K562 (cell line): ENCODE results near the gene PRR19. TPM values are rescaled to one million over a fixed set of nuclear protein-coding genes. Genes with fewer than 3 reads are reported as not detected.

ENCODE experiments used
- CBFA2T2 ChIP-seq: fragments of 450-650 bp; conservative IDR thresholded peaks from 2 replicates; pipeline ENCODE4 v1.6.1; 2017; ENCODE audit warnings: mild to moderate bottlenecking
- NFXL1 ChIP-seq: fragments of 450-650 bp; formaldehyde crosslinking; IDR thresholded peaks from 2 replicates; pipeline ENCODE4 v1.4.0; 2021; ENCODE audit warnings: mild to moderate bottlenecking
- RAD21 ChIP-seq, 2 experiments: fragments of 250-450 bp in 1 of 2; fragments of 450-650 bp in 1 of 2; sonication (Bioruptor Pico) in 1 of 2; formaldehyde crosslinking in 1 of 2; IDR thresholded peaks in 1 of 2; conservative IDR thresholded peaks in 1 of 2; 2 replicates each; pipeline versions ENCODE4 v1.4.0 to v1.8.0; 2020 to 2022; ENCODE audit warnings: mild to moderate bottlenecking in 2 of 2, moderate library complexity in 1 of 2
- RNF219 ChIP-seq: fragments of 250-450 bp; sonication (Bioruptor Pico); IDR thresholded peaks from 2 replicates; pipeline ENCODE4 v1.5.0; 2022; ENCODE audit warnings: mild to moderate bottlenecking
- TAL1 ChIP-seq: fragments of 450-650 bp; IDR thresholded peaks from 2 replicates; pipeline ENCODE4 v1.6.1; 2016; ENCODE audit warnings: mild to moderate bottlenecking
- ZBTB7A ChIP-seq: IDR thresholded peaks from 2 replicates; pipeline ENCODE4 v1.6.1; 2011; ENCODE audit warnings: low read depth, mild to moderate bottlenecking, low read length, moderate library complexity, borderline replicate concordance; ENCODE audit not compliant: control insufficient read depth
- ZC3H4 ChIP-seq: sonication (generic); formaldehyde crosslinking; IDR thresholded peaks from 2 replicates; pipeline ENCODE4 v1.9.0; 2021; ENCODE audit warnings: missing genetic modification reagents, borderline replicate concordance
- ZNF398 ChIP-seq: fragments of 250-450 bp; sonication (Bioruptor Pico); IDR thresholded peaks from 2 replicates; pipeline ENCODE4 v1.8.0; 2021; ENCODE audit warnings: moderate library complexity, mild to moderate bottlenecking, inconsistent platforms
- polyA plus RNA-seq, 8 experiments: library from polyadenylated mRNA; depleted of rRNA in 4 of 8; stranded (reverse) in 5 of 8; unstranded in 3 of 8; fragments of >200 nt; fragmentation: Nextera tagmentation in 2 of 8; fragmentation: Illumina TruSeq in 1 of 8; extraction: Ambion mirVana in 2 of 8; extraction: Trizol in 1 of 8; gene quantifications; 2 replicates each; pipeline versions ENCODE4 v1.2.1 to v1.2.3, GENCODE V29; 2011 to 2014; ENCODE audit warnings: inconsistent platforms in 1 of 8, missing spikeins in 1 of 8
- total RNA-seq, 7 experiments: library from RNA; depleted of rRNA in 6 of 7; stranded (reverse); fragments of >200 nt in 6 of 7; fragmentation: Illumina TruSeq in 2 of 7; extraction: Trizol in 2 of 7; gene quantifications; 2 replicates each; pipeline versions ENCODE4 v1.2.1 to v1.2.3, GENCODE V29; 2011 to 2021; ENCODE audit warnings: low replicate concordance in 1 of 7

Gene PRR19
- total and polyA plus RNA-seq, 9 of the 15 experiments (the other 6 are each of a cell fraction or from before 2014, with no cell fraction given): 0.10 to 1.6 (median 0.54) TPM

GRCh38 chr19:42290523-42291434, 11.2 kb upstream of the PRR19 start (continued):
- TF ChIP-seq ZBTB7A (peak; percentile 42; the same call in 1 of the 2 replicates), ZC3H4 (no peak), CBFA2T2 (no peak), RNF219 (no peak), RAD21 (CRISPR knock-in tag; conservative IDR thresholded peaks at IDR 0.05 in 1 of 2, IDR thresholded peaks at IDR 0.05 in 1 of 2) (peak in 1 of 2 experiments; percentile 36; a peak in 1 of 4 replicates), NFXL1 (no peak), ZNF398 (CRISPR knock-in tag) (no peak), TAL1 (no peak)
